Keratinocyte (primary cell): ENCODE data around the gene CORO1C. TPM values are rescaled to one million over a fixed set of nuclear protein-coding genes. Genes with fewer than 3 reads are reported as not detected.
"Not testable (repeated sequence)": the region's sequence is repeated elsewhere in the genome, so short reads cannot be mapped to it uniquely, and the experiment has no call there.

Experiments used
- DNase-seq: peaks from one replicate; pipeline ENCODE4 v3.0.0-alpha.2; 2011; ENCODE audit warnings: low read depth, missing footprints, low spot score
- FAIRE-seq: peaks from 2 replicates; lab custom pipeline; 2011; peaks lifted over from hg19 to GRCh38; lab: Jason Lieb, UNC
- H2AFZ ChIP-seq: 2 replicates; pipeline ENCODE4 v1.6.0; 2012; ENCODE audit warnings: low read length, control low read depth, inconsistent platforms; ENCODE audit not compliant: control insufficient read depth
- H3K27ac ChIP-seq: 2 replicates; pipeline ENCODE4 v1.5.1; 2011; ENCODE audit warnings: low read length; ENCODE audit not compliant: control insufficient read depth, insufficient read depth
- H3K27me3 ChIP-seq: 3 replicates; pipeline ENCODE4 v1.6.0; 2011; ENCODE audit warnings: low read length; ENCODE audit not compliant: control insufficient read depth, insufficient read depth; ENCODE audit errors: extremely low read depth
- H3K36me3 ChIP-seq, 2 experiments: 2 replicates in 1 of 2; 3 replicates in 1 of 2; pipeline ENCODE4 v1.5.1; 2011; ENCODE audit warnings: low read length in 2 of 2, mild to moderate bottlenecking in 1 of 2; ENCODE audit not compliant: control insufficient read depth in 2 of 2, insufficient read depth in 2 of 2; ENCODE audit errors: extremely low read depth in 1 of 2
- H3K4me1 ChIP-seq: 3 replicates; pipeline ENCODE4 v1.5.1; 2011; ENCODE audit warnings: low read length; ENCODE audit not compliant: control insufficient read depth, insufficient read depth; ENCODE audit errors: extremely low read depth
- H3K4me2 ChIP-seq: 3 replicates; pipeline ENCODE4 v1.6.0; 2011; ENCODE audit warnings: low read depth, low read length; ENCODE audit not compliant: control insufficient read depth, insufficient read depth; ENCODE audit errors: extremely low read depth
- H3K4me3 ChIP-seq, 3 experiments: fragments of 200-600 bp in 1 of 3; sonication (generic) in 1 of 3; 2 replicates in 2 of 3; 3 replicates in 1 of 3; pipeline ENCODE4 v1.5.1; 2011 to 2016; ENCODE audit warnings: low read length in 3 of 3, mild to moderate bottlenecking in 3 of 3, control low read depth in 2 of 3, inconsistent platforms in 1 of 3, low read depth in 1 of 3, mixed read lengths in 1 of 3, mixed run types in 1 of 3, moderate library complexity in 1 of 3; ENCODE audit not compliant: control insufficient read depth in 2 of 3, insufficient read depth in 2 of 3; ENCODE audit errors: extremely low read depth in 1 of 3
- H3K79me2 ChIP-seq: 2 replicates; pipeline ENCODE4 v1.6.0; 2012; ENCODE audit warnings: low read length; ENCODE audit not compliant: control insufficient read depth, insufficient read depth
- H3K9ac ChIP-seq: 3 replicates; pipeline ENCODE4 v1.6.0; 2011; ENCODE audit warnings: low read length; ENCODE audit not compliant: control insufficient read depth, insufficient read depth; ENCODE audit errors: extremely low read depth
- H3K9me1 ChIP-seq: 3 replicates; pipeline ENCODE4 v1.6.0; 2011; ENCODE audit warnings: low read length; ENCODE audit not compliant: control insufficient read depth, insufficient read depth; ENCODE audit errors: extremely low read depth
- H3K9me3 ChIP-seq: 2 replicates; pipeline ENCODE4 v1.5.1; 2012; ENCODE audit warnings: low read depth, low read length; ENCODE audit not compliant: control insufficient read depth
- H4K20me1 ChIP-seq: 3 replicates; pipeline ENCODE4 v1.6.0; 2011; ENCODE audit warnings: low read length; ENCODE audit not compliant: control insufficient read depth, insufficient read depth; ENCODE audit errors: extremely low read depth
- CTCF ChIP-seq, 3 experiments: IDR thresholded peaks in 1 of 3; conservative IDR thresholded peaks in 1 of 3; optimal IDR thresholded peaks in 1 of 3; 2 replicates in 2 of 3; 3 replicates in 1 of 3; pipeline versions ENCODE3 to v1.5.1; 2011; ENCODE audit warnings: low read length in 3 of 3, mild to moderate bottlenecking in 3 of 3, moderate library complexity in 2 of 3, control low read depth in 1 of 3, inconsistent platforms in 1 of 3; ENCODE audit not compliant: insufficient read depth in 2 of 3; ENCODE audit errors: extremely low read depth in 1 of 3
- EZH2 ChIP-seq: IDR thresholded peaks from one replicate; pipeline ENCODE4 v1.6.1; 2012; ENCODE audit warnings: inconsistent platforms, mild to moderate bottlenecking, low read length, moderate library complexity
- dilution Hi-C: fragments of 300-500 bp; cut with MboI; formaldehyde crosslinking; loops from one replicate; pipeline ENCODE4 v1.7.0; 2020; ENCODE audit warnings: low sequenced_read_pairs; ENCODE audit not compliant: extremely low pct_ligation_motif_present
- polyA plus RNA-seq, 5 experiments: library from polyadenylated mRNA; depleted of rRNA in 3 of 5; stranded (reverse) in 3 of 5; stranded (forward) in 1 of 5; unstranded in 1 of 5; fragments of >200 nt; gene quantifications; 1 replicate in 1 of 5; 2 replicates in 3 of 5; 3 replicates in 1 of 5; pipeline versions ENCODE4 v1.2.1 to v1.2.3, GENCODE V29; 2011 to 2012; ENCODE audit warnings: missing spikeins in 2 of 5, low read depth in 1 of 5, low replicate concordance in 1 of 5

The CORO1C gene
- polyA plus RNA-seq, 1 donor (not counting 4 experiments of a cell fraction or from before 2014, with no cell fraction given): 283 TPM

GRCh38 chr12:108633081-108633533 lies 98.2 kb downstream of the CORO1C start:
- Histone ChIP-seq H3K4me2 (no peak overlapping the region), H3K9ac (no peak overlapping the region), H3K79me2 (no peaks in the 10 kb centered on the region), H3K9me3 (no peaks in the 10 kb centered on the region), H4K20me1 (no peaks in the 10 kb centered on the region), H2AFZ (no peak overlapping the region), H3K27ac (no peak overlapping the region), H3K9me1 (no peaks in the 10 kb centered on the region), H3K27me3 (peaks cover 4% of the 10 kb centered on the region), H3K4me3 (no peak overlapping the region), H3K36me3 (no peaks in the 10 kb centered on the region), H3K4me1 (peaks cover 36% of the 10 kb centered on the region)
- DNase-seq: no peak
- dilution Hi-C loops: no loop called here
- no peak for FAIRE-seq
- TF ChIP-seq CTCF (optimal IDR thresholded peaks at IDR 0.05 in 1 of 3, IDR thresholded peaks at IDR 0.05 in 1 of 3, conservative IDR thresholded peaks at IDR 0.05 in 1 of 3; ENCODE audit: extremely low read depth in 1 of 3, insufficient read depth in 2 of 3, low read length in 3 of 3) (no peak), EZH2 (no peak)

GRCh38 chr12:108631261-108631660 lies 100.1 kb downstream of the CORO1C start:
- H3K27me3 ChIP-seq, H3K9me1 ChIP-seq, H3K9me3 ChIP-seq, H3K9ac ChIP-seq, H3K79me2 ChIP-seq, H3K36me3 ChIP-seq, H4K20me1 ChIP-seq, dilution Hi-C loops, FAIRE-seq, H3K4me3 ChIP-seq, H3K4me2 ChIP-seq, H3K27ac ChIP-seq, H2AFZ ChIP-seq, DNase-seq: not testable (repeated sequence)
- H3K4me1 ChIP-seq: peaks cover 38% of the 10 kb centered on the region
